Endothelial cell of umbilical vein (primary cell): ENCODE measurements around the gene IRF2. TPM values are rescaled to one million over a fixed set of nuclear protein-coding genes. Genes with fewer than 3 reads are reported as not detected.

Source experiments
- BruUV-seq: library from RNA; stranded (reverse); fragments of 400-500 nt; replicated peaks from 2 replicates; lab custom pipeline; 2021; lab: Mats Ljungman, UMichigan
- CTCF ChIA-PET: fragments of 300-600, 350-600 bp; sonication (Branson Sonifier 250); formaldehyde crosslinking; loops from one replicate; lab custom pipeline; 2021; ENCODE audit warnings: antibody characterized with exemption, inconsistent platforms; lab: Charles Lee
- POLR2A ChIA-PET: fragments of 300-600, 350-600 bp; sonication (Branson Sonifier 250); formaldehyde crosslinking; loops from one replicate; lab custom pipeline; 2021; ENCODE audit warnings: antibody characterized with exemption, inconsistent platforms; lab: Charles Lee
- DNase-seq: peaks from one replicate; pipeline ENCODE4 v3.0.0-alpha.2; 2011; ENCODE audit warnings: low read depth, low spot score
- FAIRE-seq: peaks from 2 replicates; lab custom pipeline; 2011; peaks lifted over from hg19 to GRCh38; lab: Jason Lieb, UNC
- H2AFZ ChIP-seq: 2 replicates; pipeline ENCODE4 v1.6.0; 2012; ENCODE audit warnings: low read depth, low read length, control low read depth, inconsistent platforms
- H3K27ac ChIP-seq: 2 replicates; pipeline ENCODE4 v1.5.1; 2011; ENCODE audit warnings: low read depth, mild to moderate bottlenecking, control low read depth, low read length, moderate library complexity; ENCODE audit not compliant: insufficient read depth
- H3K27me3 ChIP-seq, 2 experiments: 2 replicates each; pipeline versions ENCODE4 v1.6.0 to v1.6.1; 2011; ENCODE audit warnings: low read length in 2 of 2, mixed read lengths in 1 of 2; ENCODE audit not compliant: control insufficient read depth in 2 of 2, insufficient read depth in 2 of 2
- H3K36me3 ChIP-seq, 2 experiments: 2 replicates in 1 of 2; 3 replicates in 1 of 2; pipeline ENCODE4 v1.5.1; 2011; ENCODE audit warnings: low read length in 2 of 2, mild to moderate bottlenecking in 1 of 2, moderate library complexity in 1 of 2; ENCODE audit not compliant: control insufficient read depth in 2 of 2, insufficient read depth in 2 of 2; ENCODE audit errors: extremely low read depth in 1 of 2
- H3K4me1 ChIP-seq: 3 replicates; pipeline ENCODE4 v1.5.1; 2011; ENCODE audit warnings: mild to moderate bottlenecking, low read length; ENCODE audit not compliant: control insufficient read depth, insufficient read depth; ENCODE audit errors: extremely low read depth
- H3K4me2 ChIP-seq: 2 replicates; pipeline ENCODE4 v1.6.1; 2011; ENCODE audit warnings: low read length, control low read depth, mixed read lengths; ENCODE audit not compliant: insufficient read depth
- H3K4me3 ChIP-seq, 3 experiments: fragments of 200-600 bp in 1 of 3; sonication (generic), shearing (Covaris generic) in 1 of 3; replicated peaks in 1 of 3; 2 replicates each; pipeline ENCODE4 v1.5.1; 2011 to 2016; ENCODE audit warnings: control low read depth in 3 of 3, low read length in 3 of 3, mild to moderate bottlenecking in 2 of 3, inconsistent platforms in 1 of 3, low read depth in 1 of 3, moderate library complexity in 1 of 3; ENCODE audit not compliant: insufficient read depth in 1 of 3
- H3K79me2 ChIP-seq: 2 replicates; pipeline ENCODE4 v1.6.0; 2012; ENCODE audit warnings: low read length, inconsistent platforms; ENCODE audit not compliant: control insufficient read depth, insufficient read depth
- H3K9ac ChIP-seq: replicated peaks from 2 replicates; pipeline ENCODE3; 2011; ENCODE audit warnings: low read length, control low read depth; ENCODE audit not compliant: insufficient read depth; ENCODE audit errors: extremely low read depth
- H3K9me1 ChIP-seq: replicated peaks from 3 replicates; pipeline ENCODE4 v1.6.0; 2011; ENCODE audit warnings: mild to moderate bottlenecking, low read length; ENCODE audit not compliant: control insufficient read depth, insufficient read depth; ENCODE audit errors: extremely low read depth
- H3K9me3 ChIP-seq: replicated peaks from 2 replicates; pipeline ENCODE4 v1.5.1; 2012; ENCODE audit warnings: low read length, inconsistent platforms; ENCODE audit not compliant: control insufficient read depth, insufficient read depth
- H4K20me1 ChIP-seq: replicated peaks from 2 replicates; pipeline ENCODE3; 2011; ENCODE audit warnings: mild to moderate bottlenecking, low read length; ENCODE audit not compliant: control insufficient read depth, insufficient read depth; ENCODE audit errors: extremely low read depth
- EZH2 ChIP-seq: IDR thresholded peaks from 2 replicates; pipeline ENCODE4 v1.6.1; 2012; ENCODE audit warnings: borderline replicate concordance, low read depth, mild to moderate bottlenecking, moderate library complexity, low read length, inconsistent platforms; ENCODE audit not compliant: severe bottlenecking
- FOS ChIP-seq: IDR thresholded peaks from 2 replicates; pipeline ENCODE4 v1.6.1; 2011; ENCODE audit warnings: mild to moderate bottlenecking, low read length, moderate library complexity, borderline replicate concordance; ENCODE audit not compliant: insufficient read depth
- GATA2 ChIP-seq: IDR thresholded peaks from 2 replicates; pipeline ENCODE4 v1.7.0; 2011; ENCODE audit warnings: low read depth, mild to moderate bottlenecking, moderate library complexity, mixed read lengths, low read length; ENCODE audit not compliant: insufficient read length, insufficient read depth
- JUN ChIP-seq: IDR thresholded peaks from 2 replicates; pipeline ENCODE4 v1.6.1; 2011; ENCODE audit warnings: borderline replicate concordance, low read depth; ENCODE audit not compliant: insufficient read length, insufficient read depth
- MYC ChIP-seq: IDR thresholded peaks from one replicate; pipeline ENCODE4 v1.6.1; 2011; ENCODE audit warnings: mild to moderate bottlenecking, low read depth, low read length
- POLR2A ChIP-seq: IDR thresholded peaks from 2 replicates; pipeline ENCODE4 v1.6.1; 2012; ENCODE audit warnings: low read depth, mild to moderate bottlenecking, control low read depth, low read length
- POLR2AphosphoS5 ChIP-seq: IDR thresholded peaks from 2 replicates; pipeline ENCODE4 v1.6.1; 2012; ENCODE audit warnings: low read depth, mild to moderate bottlenecking, control low read depth, low read length, moderate library complexity; ENCODE audit not compliant: insufficient read depth
- dilution Hi-C: fragments of 300-500 bp; cut with MboI; formaldehyde crosslinking; loops from one replicate; pipeline ENCODE4 v1.15.0; 2019; ENCODE audit warnings: low sequenced_read_pairs; ENCODE audit not compliant: extremely low pct_ligation_motif_present
- intact Hi-C: fragments of 100-400 bp; cut with micrococcal nuclease; formaldehyde crosslinking; loops from one replicate; pipeline ENCODE4 v1.10.0; 2022
- polyA plus RNA-seq, 4 experiments: library from polyadenylated mRNA; depleted of rRNA in 3 of 4; stranded (reverse) in 3 of 4; unstranded in 1 of 4; fragments of >200 nt; gene quantifications; 2 replicates each; pipeline versions ENCODE4 v1.2.1 to v1.2.3, GENCODE V29; 2011 to 2012; ENCODE audit warnings: missing spikeins in 1 of 4
- total RNA-seq: library from RNA; stranded (reverse); gene quantifications from 2 replicates; pipeline ENCODE4 v1.2.3, GENCODE V29; 2021
- TF ChIP-seq, protein P1 (sequence below), 2 donors: IDR thresholded peaks; 1 replicate in 1 of 2; 2 replicates in 1 of 2; pipeline ENCODE4 v1.5.1; 2011; ENCODE audit warnings: low read length in 2 of 2, mild to moderate bottlenecking in 2 of 2, moderate library complexity in 2 of 2, control low read depth in 1 of 2, inconsistent platforms in 1 of 2, low read depth in 1 of 2; ENCODE audit not compliant: insufficient read depth in 1 of 2; ENCODE audit errors: extremely low read depth in 1 of 2
- TF ChIP-seq, protein P2 (sequence below): IDR thresholded peaks from 2 replicates; pipeline ENCODE4 v1.6.1; 2011; ENCODE audit not compliant: insufficient read depth, insufficient read length

The IRF2 gene
- total and polyA plus RNA-seq, 2 donors (not counting 3 experiments of a cell fraction or from before 2014, with no cell fraction given): 26.9 to 27.6 TPM

DNA sequence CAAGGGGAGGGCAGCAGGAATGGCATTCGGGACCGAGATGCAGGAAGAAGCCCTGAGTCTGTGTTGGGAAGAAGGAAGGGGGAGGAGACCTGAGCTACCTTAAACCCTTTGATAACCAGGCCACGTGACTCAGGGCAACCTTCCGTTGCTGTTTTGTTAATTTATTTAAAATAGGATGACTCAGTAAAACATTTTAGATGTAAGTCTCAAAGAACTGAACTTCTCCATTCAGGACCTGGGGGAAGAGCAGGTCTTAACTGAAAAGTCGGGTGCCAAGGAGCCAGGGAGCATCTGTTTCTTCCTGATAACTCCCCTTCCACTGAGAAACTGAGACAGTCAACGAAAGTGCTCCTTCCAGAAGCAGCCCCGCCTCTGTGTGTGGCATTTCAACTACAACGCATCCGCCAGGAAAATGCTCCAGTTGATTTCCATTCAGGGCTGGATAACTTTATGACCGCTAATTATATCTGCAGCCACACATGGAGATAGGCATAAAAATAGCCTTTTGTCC is 88.0 kb downstream of the IRF2 start:
- intact Hi-C loops: no loop called here
- BruUV-seq: no TSS peak

DNA sequence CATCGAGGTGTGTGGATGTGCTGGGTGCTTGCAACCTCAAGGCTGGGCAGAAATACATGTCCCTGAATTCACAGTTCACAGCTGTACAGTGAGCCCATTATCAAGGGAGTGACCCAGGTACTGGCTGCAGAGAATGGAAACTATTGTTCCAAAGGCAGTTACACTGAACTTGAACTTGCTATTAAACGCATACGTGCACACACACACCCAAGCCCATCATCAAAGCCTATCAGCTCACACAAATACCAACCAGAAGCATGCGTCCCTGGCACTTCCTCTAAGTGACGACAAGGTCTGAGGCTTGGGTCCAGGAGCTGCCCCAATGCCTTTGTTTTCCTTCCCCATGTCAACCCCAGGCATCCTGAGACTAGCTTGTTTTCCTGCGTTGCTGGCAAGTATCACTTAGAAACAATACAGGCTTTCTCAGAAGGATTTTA is 88.6 kb downstream of the IRF2 start:
- ChIA-PET POLR2A (no interaction called here), CTCF (interaction anchor here (0.6 to 1.1 kb wide), 2 partner anchors 15 to 121 kb away, joined by 3 to 4 read pairs; no protein-coding TSS in a partner anchor)
- dilution Hi-C loops: no loop called here
- TF ChIP-seq, protein P1, sequence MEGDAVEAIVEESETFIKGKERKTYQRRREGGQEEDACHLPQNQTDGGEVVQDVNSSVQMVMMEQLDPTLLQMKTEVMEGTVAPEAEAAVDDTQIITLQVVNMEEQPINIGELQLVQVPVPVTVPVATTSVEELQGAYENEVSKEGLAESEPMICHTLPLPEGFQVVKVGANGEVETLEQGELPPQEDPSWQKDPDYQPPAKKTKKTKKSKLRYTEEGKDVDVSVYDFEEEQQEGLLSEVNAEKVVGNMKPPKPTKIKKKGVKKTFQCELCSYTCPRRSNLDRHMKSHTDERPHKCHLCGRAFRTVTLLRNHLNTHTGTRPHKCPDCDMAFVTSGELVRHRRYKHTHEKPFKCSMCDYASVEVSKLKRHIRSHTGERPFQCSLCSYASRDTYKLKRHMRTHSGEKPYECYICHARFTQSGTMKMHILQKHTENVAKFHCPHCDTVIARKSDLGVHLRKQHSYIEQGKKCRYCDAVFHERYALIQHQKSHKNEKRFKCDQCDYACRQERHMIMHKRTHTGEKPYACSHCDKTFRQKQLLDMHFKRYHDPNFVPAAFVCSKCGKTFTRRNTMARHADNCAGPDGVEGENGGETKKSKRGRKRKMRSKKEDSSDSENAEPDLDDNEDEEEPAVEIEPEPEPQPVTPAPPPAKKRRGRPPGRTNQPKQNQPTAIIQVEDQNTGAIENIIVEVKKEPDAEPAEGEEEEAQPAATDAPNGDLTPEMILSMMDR (IDR thresholded peaks at IDR 0.05; ENCODE audit: extremely low read depth in 1 of 2, insufficient read depth in 1 of 2, low read depth in 1 of 2, low read length in 2 of 2): no peak
- no peak for TF ChIP-seq MYC
- TF ChIP-seq, protein P2, sequence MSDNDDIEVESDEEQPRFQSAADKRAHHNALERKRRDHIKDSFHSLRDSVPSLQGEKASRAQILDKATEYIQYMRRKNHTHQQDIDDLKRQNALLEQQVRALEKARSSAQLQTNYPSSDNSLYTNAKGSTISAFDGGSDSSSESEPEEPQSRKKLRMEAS: no peak
- TF ChIP-seq FOS: no peak
- no peak for TF ChIP-seq GATA2
- no peak for TF ChIP-seq EZH2
- no peak for TF ChIP-seq POLR2AphosphoS5
- TF ChIP-seq POLR2A: no peak
- TF ChIP-seq JUN: no peak
- Histone ChIP-seq H3K27ac (peak overlapping the region; percentile 59), H3K36me3 (peaks cover 3 to 17% of the 10 kb centered on the region in 2 experiments), H3K27me3 (no peaks in the 10 kb centered on the region), H3K9me3 (no peaks in the 10 kb centered on the region), H4K20me1 (no peaks in the 10 kb centered on the region), H3K9ac (peak overlapping the region; percentile 27), H3K4me1 (peaks cover 52% of the 10 kb centered on the region), H3K79me2 (no peaks in the 10 kb centered on the region), H3K4me2 (peak overlapping the region; percentile 46), H3K9me1 (no peaks in the 10 kb centered on the region), H3K4me3 (no peak overlapping the region), H2AFZ (peak overlapping the region; percentile 5)
- intact Hi-C loops: no loop called here
- BruUV-seq: no TSS peak
- peak; percentile 91 for FAIRE-seq
- DNase-seq: peak; percentile 69

More for the DNA sequence above, 88.0 kb downstream of the IRF2 start:
- POLR2A ChIA-PET: no interaction called here
- peak overlapping the region; percentile 59 for H3K27ac ChIP-seq
- no peak for DNase-seq
- H3K36me3 ChIP-seq: peaks cover 3 to 21% of the 10 kb centered on the region in 2 experiments
- H3K4me1 ChIP-seq: peaks cover 52% of the 10 kb centered on the region
- CTCF ChIA-PET: interaction anchor here (0.6 to 1.1 kb wide), 2 partner anchors 14 to 122 kb away, joined by 3 to 4 read pairs; no protein-coding TSS in a partner anchor
- peak overlapping the region; percentile 27 for H3K9ac ChIP-seq
- peak overlapping the region; percentile 21 for H2AFZ ChIP-seq
- no peaks in the 10 kb centered on the region for H3K9me3 ChIP-seq
- no peak overlapping the region for H3K4me3 ChIP-seq
- no peaks in the 10 kb centered on the region for H3K79me2 ChIP-seq
- H3K4me2 ChIP-seq: peak overlapping the region; percentile 46
- no peak for FAIRE-seq
- H3K9me1 ChIP-seq: no peaks in the 10 kb centered on the region
- TF ChIP-seq FOS (peak; percentile 6), POLR2AphosphoS5 (no peak), MYC (no peak), JUN (no peak)
- TF ChIP-seq, protein P2: no peak
- no peaks in the 10 kb centered on the region for H3K27me3 ChIP-seq
- dilution Hi-C loops: no loop called here
- no peaks in the 10 kb centered on the region for H4K20me1 ChIP-seq
